ENCODE results near the gene NMT2.

The NMT2 gene

GRCh38 chr10:15196021-15196834 lies 27.7 kb upstream of the NMT2 start:
- Mint-ChIP-seq H3K9me3 (ENCODE audit: low read depth) (no peaks in the 10 kb centered on the region), H3K4me1 (ENCODE audit: low read depth) (peaks cover 48% of the 10 kb centered on the region), H3K27ac (peak overlapping the region; percentile 81), H3K36me3 (peaks cover 3% of the 10 kb centered on the region), H3K4me3 (peak overlapping the region; percentile 50), H3K27me3 (no peaks in the 10 kb centered on the region)

GRCh38 chr10:15189133-15189885 lies 20.8 kb upstream of the NMT2 start:
- Mint-ChIP-seq H3K4me1 (ENCODE audit: low read depth) (peaks cover 50% of the 10 kb centered on the region), H3K27me3 (no peaks in the 10 kb centered on the region), H3K36me3 (peaks cover 2% of the 10 kb centered on the region), H3K27ac (peak overlapping the region; percentile 2), H3K9me3 (ENCODE audit: low read depth) (no peaks in the 10 kb centered on the region), H3K4me3 (peak overlapping the region; percentile 60)

GRCh38 chr10:15188603-15189002 lies 20.1 kb upstream of the NMT2 start:
- peaks cover 4% of the 10 kb centered on the region for H3K9me3 Mint-ChIP-seq (ENCODE audit: low read depth)
- peaks cover 47% of the 10 kb centered on the region for H3K4me1 Mint-ChIP-seq (ENCODE audit: low read depth)
- H3K4me3 Mint-ChIP-seq = peak overlapping the region; percentile 60
- peaks cover 2% of the 10 kb centered on the region for H3K36me3 Mint-ChIP-seq
- H3K27ac Mint-ChIP-seq = peak overlapping the region; percentile 2
- H3K27me3 Mint-ChIP-seq = no peaks in the 10 kb centered on the region

- no peak overlapping the region for H3K4me3 Mint-ChIP-seq
- no peaks in the 10 kb centered on the region for H3K27me3 Mint-ChIP-seq
- peaks cover 2% of the 10 kb centered on the region for H3K36me3 Mint-ChIP-seq
- peaks cover 4% of the 10 kb centered on the region for H3K9me3 Mint-ChIP-seq (ENCODE audit: low read depth)
- no peak overlapping the region for H3K27ac Mint-ChIP-seq
- peaks cover 32% of the 10 kb centered on the region for H3K4me1 Mint-ChIP-seq (ENCODE audit: low read depth)
These were observed 15.4 kb upstream of the NMT2 start for GRCh38 chr10:15183689-15184481.

GRCh38 chr10:15182540-15183207 lies 14.2 kb upstream of the NMT2 start:
- Mint-ChIP-seq H3K36me3 (peaks cover 2% of the 10 kb centered on the region), H3K4me1 (ENCODE audit: low read depth) (peaks cover 26% of the 10 kb centered on the region), H3K9me3 (ENCODE audit: low read depth) (peaks cover 4% of the 10 kb centered on the region), H3K4me3 (no peak overlapping the region), H3K27me3 (no peaks in the 10 kb centered on the region), H3K27ac (no peak overlapping the region)

- Mint-ChIP-seq H3K27me3 (no peaks in the 10 kb centered on the region), H3K9me3 (ENCODE audit: low read depth) (peaks cover 4% of the 10 kb centered on the region), H3K4me1 (ENCODE audit: low read depth) (peaks cover 21% of the 10 kb centered on the region), H3K4me3 (no peak overlapping the region), H3K36me3 (peaks cover 2% of the 10 kb centered on the region), H3K27ac (no peak overlapping the region)
These were observed 13.2 kb upstream of the NMT2 start for GRCh38 chr10:15181576-15182156.

- peaks cover 4% of the 10 kb centered on the region for H3K9me3 Mint-ChIP-seq (ENCODE audit: low read depth)
- no peak overlapping the region for H3K4me3 Mint-ChIP-seq
- H3K27ac Mint-ChIP-seq = no peak overlapping the region
These were observed 12.2 kb upstream of the NMT2 start for GRCh38 chr10:15180736-15181135.

GRCh38 chr10:15176269-15176668 lies 7.8 kb upstream of the NMT2 start:
- Mint-ChIP-seq H3K27ac (no peak overlapping the region), H3K4me3 (no peak overlapping the region), H3K9me3 (ENCODE audit: low read depth) (no peaks in the 10 kb centered on the region), H3K27me3 (no peaks in the 10 kb centered on the region), H3K4me1 (ENCODE audit: low read depth) (peaks cover 17% of the 10 kb centered on the region), H3K36me3 (no peaks in the 10 kb centered on the region)

More at GRCh38 chr10:15180736-15181135, 12.2 kb upstream of the NMT2 start:
- Mint-ChIP-seq H3K36me3 (no peaks in the 10 kb centered on the region), H3K4me1 (ENCODE audit: low read depth) (peaks cover 12% of the 10 kb centered on the region), H3K27me3 (no peaks in the 10 kb centered on the region)

GRCh38 chr10:15175587-15175986 lies 7.1 kb upstream of the NMT2 start:
- H3K4me3 Mint-ChIP-seq = no peak overlapping the region
- no peaks in the 10 kb centered on the region for H3K36me3 Mint-ChIP-seq
- H3K27ac Mint-ChIP-seq = no peak overlapping the region
- H3K9me3 Mint-ChIP-seq (ENCODE audit: low read depth) = no peaks in the 10 kb centered on the region
- no peaks in the 10 kb centered on the region for H3K27me3 Mint-ChIP-seq
- H3K4me1 Mint-ChIP-seq (ENCODE audit: low read depth) = peaks cover 24% of the 10 kb centered on the region

GRCh38 chr10:15172306-15172840 lies 3.9 kb upstream of the NMT2 start:
- Mint-ChIP-seq H3K4me1 (ENCODE audit: low read depth) (peaks cover 43% of the 10 kb centered on the region), H3K9me3 (ENCODE audit: low read depth) (no peaks in the 10 kb centered on the region)

GRCh38 chr10:15169555-15170401 lies 1.3 kb upstream of the NMT2 start:
- Mint-ChIP-seq H3K36me3 (no peaks in the 10 kb centered on the region), H3K27me3 (no peaks in the 10 kb centered on the region), H3K4me3 (peak overlapping the region; percentile 84), H3K27ac (peak overlapping the region; percentile 89), H3K9me3 (ENCODE audit: low read depth) (no peaks in the 10 kb centered on the region), H3K4me1 (ENCODE audit: low read depth) (peaks cover 61% of the 10 kb centered on the region)

More at GRCh38 chr10:15172306-15172840, 3.9 kb upstream of the NMT2 start:
- no peaks in the 10 kb centered on the region for H3K27me3 Mint-ChIP-seq
- H3K27ac Mint-ChIP-seq = peak overlapping the region; percentile 46
- no peak overlapping the region for H3K4me3 Mint-ChIP-seq
- no peaks in the 10 kb centered on the region for H3K36me3 Mint-ChIP-seq

GRCh38 chr10:15168786-15169554 lies 477 bp upstream of the NMT2 start:
- H3K4me1 Mint-ChIP-seq (ENCODE audit: low read depth) = peaks cover 62% of the 10 kb centered on the region

More at GRCh38 chr10:15168786-15169554, 477 bp upstream of the NMT2 start:
- H3K27ac Mint-ChIP-seq = peak overlapping the region; percentile 89
- H3K4me3 Mint-ChIP-seq = peak overlapping the region; percentile 84
- no peaks in the 10 kb centered on the region for H3K36me3 Mint-ChIP-seq
- no peaks in the 10 kb centered on the region for H3K9me3 Mint-ChIP-seq (ENCODE audit: low read depth)
- no peaks in the 10 kb centered on the region for H3K27me3 Mint-ChIP-seq
